ENCODE data around the gene AGBL4.

Gene AGBL4

DNA sequence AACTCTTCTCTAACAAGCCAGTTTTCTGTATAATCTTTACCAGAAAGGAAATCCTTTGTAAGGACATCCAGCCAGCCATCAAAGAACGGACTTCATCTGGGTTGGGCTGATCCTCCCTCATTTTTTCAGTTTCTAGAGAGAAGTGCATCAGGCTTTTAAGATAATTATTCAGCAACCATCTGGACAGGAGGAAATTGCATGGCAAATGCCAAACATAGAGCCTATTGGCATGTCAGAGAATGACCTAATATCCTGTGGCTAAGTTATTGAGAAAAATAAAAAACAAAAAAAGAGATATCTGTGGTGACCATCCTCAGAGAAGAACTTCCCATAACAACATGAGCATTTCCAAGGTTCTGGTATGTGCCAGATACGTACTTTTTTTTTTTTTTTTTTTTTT, 1172.1 kb downstream of the AGBL4 start:
- Histone ChIP-seq H3K27ac (ENCODE audit: low read depth, low read length) (no peak overlapping the region), H3K4me3 (ENCODE audit: low read depth in 1 of 2, low read length in 2 of 2) (no peak overlapping the region)

DNA sequence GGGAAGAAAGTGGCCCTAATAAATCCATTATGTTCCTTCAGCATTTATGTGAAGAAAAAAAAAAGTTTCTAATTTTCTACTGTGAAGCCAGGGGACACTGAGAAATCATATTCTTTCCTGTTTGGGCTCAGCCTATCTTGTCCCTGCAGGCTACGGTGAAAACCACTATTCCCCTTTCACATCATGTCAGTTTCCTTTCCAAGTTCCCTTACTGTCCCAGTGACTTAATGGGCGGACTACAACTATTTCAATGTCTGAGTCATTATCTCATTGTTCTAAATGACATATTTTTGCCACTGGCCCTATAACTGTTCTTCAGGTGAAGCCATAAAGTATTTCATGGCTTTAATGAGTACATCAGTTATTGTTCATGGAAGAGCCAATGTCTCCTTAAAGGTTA, 1175.7 kb downstream of the AGBL4 start:
- Histone ChIP-seq H3K4me1 (ENCODE audit: insufficient read depth, low read length) (peaks cover 7% of the 10 kb centered on the region), H3K27me3 (ENCODE audit: control insufficient read depth in 1 of 2, insufficient read depth in 2 of 2, low read length in 2 of 2) (no peaks in the 10 kb centered on the region), H3K9me3 (ENCODE audit: low read length) (no peaks in the 10 kb centered on the region), H3K4me3 (ENCODE audit: low read depth in 1 of 2, low read length in 2 of 2) (no peak overlapping the region), H3K27ac (ENCODE audit: low read depth, low read length) (no peak overlapping the region), H3K9ac (ENCODE audit: low read length) (no peak overlapping the region), H3K36me3 (ENCODE audit: insufficient read depth, low read length) (no peaks in the 10 kb centered on the region)

More for the DNA sequence above, 1172.1 kb downstream of the AGBL4 start:
- Histone ChIP-seq H3K4me1 (ENCODE audit: insufficient read depth, low read length) (peaks cover 7% of the 10 kb centered on the region), H3K27me3 (ENCODE audit: control insufficient read depth in 1 of 2, insufficient read depth in 2 of 2, low read length in 2 of 2) (no peaks in the 10 kb centered on the region), H3K36me3 (ENCODE audit: insufficient read depth, low read length) (no peaks in the 10 kb centered on the region), H3K9ac (ENCODE audit: low read length) (no peak overlapping the region), H3K9me3 (ENCODE audit: low read length) (no peaks in the 10 kb centered on the region)

DNA sequence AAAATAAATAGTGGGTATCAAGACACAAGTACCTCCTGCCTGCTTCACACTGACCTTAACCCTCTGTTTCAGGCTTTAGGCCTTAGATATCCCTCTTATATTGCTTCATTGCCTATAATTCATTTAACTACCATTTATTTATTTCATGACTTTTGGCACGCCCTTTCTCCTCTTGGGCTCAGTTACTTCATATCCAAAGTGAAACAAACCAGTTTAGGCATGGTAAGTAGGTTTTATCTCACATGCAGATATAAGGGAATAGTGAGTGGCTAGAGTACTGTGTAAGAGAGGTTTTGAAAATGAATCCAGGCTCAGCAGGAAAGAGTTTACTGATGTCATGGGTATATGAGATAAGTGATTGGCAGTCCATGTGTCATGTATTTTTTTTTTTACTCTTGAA, 1177.3 kb downstream of the AGBL4 start:
- Histone ChIP-seq H3K36me3 (ENCODE audit: insufficient read depth, low read length) (no peaks in the 10 kb centered on the region), H3K9ac (ENCODE audit: low read length) (no peak overlapping the region), H3K27ac (ENCODE audit: low read depth, low read length) (no peak overlapping the region), H3K27me3 (ENCODE audit: control insufficient read depth in 1 of 2, insufficient read depth in 2 of 2, low read length in 2 of 2) (no peaks in the 10 kb centered on the region), H3K4me1 (ENCODE audit: insufficient read depth, low read length) (peaks cover 15% of the 10 kb centered on the region), H3K9me3 (ENCODE audit: low read length) (no peaks in the 10 kb centered on the region), H3K4me3 (ENCODE audit: low read depth in 1 of 2, low read length in 2 of 2) (no peak overlapping the region)

DNA sequence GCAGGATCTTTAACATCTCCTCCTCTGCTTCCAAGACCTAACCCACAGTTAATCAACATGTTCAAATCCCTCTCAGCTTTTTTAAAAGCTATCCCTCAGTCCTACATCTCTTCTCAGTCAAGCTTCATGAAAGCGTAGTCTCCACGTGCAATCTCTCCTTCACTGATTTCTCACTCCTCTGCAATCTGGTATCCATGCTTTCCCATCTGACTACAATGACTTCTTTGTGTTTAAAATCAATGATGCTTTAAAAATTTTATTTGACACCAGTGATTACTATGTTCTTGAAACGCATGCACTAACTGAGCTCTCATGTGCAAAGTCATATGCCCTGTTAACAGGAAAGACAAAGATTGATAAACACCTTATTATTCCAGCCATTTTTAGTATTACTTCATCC, 1179.6 kb downstream of the AGBL4 start:
- no peak overlapping the region for H3K4me3 ChIP-seq (ENCODE audit: low read depth in 1 of 2, low read length in 2 of 2)
- no peaks in the 10 kb centered on the region for H3K27me3 ChIP-seq (ENCODE audit: control insufficient read depth in 1 of 2, insufficient read depth in 2 of 2, low read length in 2 of 2)
- no peak overlapping the region for H3K27ac ChIP-seq (ENCODE audit: low read depth, low read length)
- H3K9ac ChIP-seq (ENCODE audit: low read length): no peak overlapping the region
- no peaks in the 10 kb centered on the region for H3K9me3 ChIP-seq (ENCODE audit: low read length)
- H3K4me1 ChIP-seq (ENCODE audit: insufficient read depth, low read length): peaks cover 24% of the 10 kb centered on the region
- no peaks in the 10 kb centered on the region for H3K36me3 ChIP-seq (ENCODE audit: insufficient read depth, low read length)

DNA sequence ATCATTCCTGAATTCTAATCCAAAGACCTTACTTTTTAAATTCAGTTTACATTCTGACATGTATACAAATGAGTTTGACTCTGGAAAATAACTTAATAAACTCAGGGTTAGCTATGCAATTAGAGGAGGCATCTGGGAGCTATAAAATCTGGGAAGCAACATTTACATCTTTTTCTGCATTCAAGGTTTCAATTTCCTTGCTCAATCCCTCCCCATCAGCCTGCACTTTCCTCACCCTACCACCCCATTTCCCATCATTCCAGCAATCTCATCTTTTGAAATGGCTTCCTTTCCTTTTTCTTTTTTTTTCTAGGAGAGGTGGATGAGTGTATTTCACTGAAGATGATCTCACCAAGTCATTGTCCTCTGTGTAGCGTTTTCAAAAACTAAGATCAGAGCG, 1181.8 kb downstream of the AGBL4 start:
- Histone ChIP-seq H3K27me3 (ENCODE audit: control insufficient read depth in 1 of 2, insufficient read depth in 2 of 2, low read length in 2 of 2) (no peaks in the 10 kb centered on the region), H3K4me3 (ENCODE audit: low read depth in 1 of 2, low read length in 2 of 2) (no peak overlapping the region), H3K9ac (ENCODE audit: low read length) (no peak overlapping the region), H3K9me3 (ENCODE audit: low read length) (no peaks in the 10 kb centered on the region), H3K36me3 (ENCODE audit: insufficient read depth, low read length) (no peaks in the 10 kb centered on the region), H3K4me1 (ENCODE audit: insufficient read depth, low read length) (peaks cover 19% of the 10 kb centered on the region), H3K27ac (ENCODE audit: low read depth, low read length) (no peak overlapping the region)

DNA sequence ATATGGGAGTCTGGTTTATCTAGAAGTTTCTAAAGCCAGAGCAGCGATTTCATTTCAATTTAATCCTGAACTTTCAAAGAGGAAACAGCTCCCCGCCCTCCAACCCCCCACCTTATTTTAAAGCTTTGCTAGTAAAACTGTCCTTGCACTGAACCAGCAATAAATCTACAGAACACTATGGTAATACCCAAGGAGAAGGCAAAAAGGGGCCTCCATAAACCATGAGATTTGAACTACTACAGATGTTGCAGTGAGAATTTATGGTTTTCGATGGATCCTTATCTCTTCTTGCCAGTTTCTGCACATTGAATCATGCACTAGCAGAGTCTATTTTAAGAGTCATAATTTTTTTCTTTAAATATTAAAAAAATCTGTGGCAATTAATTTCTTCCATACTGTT, 1182.3 kb downstream of the AGBL4 start:
- Histone ChIP-seq H3K9me3 (ENCODE audit: low read length) (no peaks in the 10 kb centered on the region), H3K27ac (ENCODE audit: low read depth, low read length) (no peak overlapping the region), H3K4me1 (ENCODE audit: insufficient read depth, low read length) (peaks cover 19% of the 10 kb centered on the region), H3K9ac (ENCODE audit: low read length) (no peak overlapping the region), H3K4me3 (ENCODE audit: low read depth in 1 of 2, low read length in 2 of 2) (no peak overlapping the region), H3K27me3 (ENCODE audit: control insufficient read depth in 1 of 2, insufficient read depth in 2 of 2, low read length in 2 of 2) (no peaks in the 10 kb centered on the region), H3K36me3 (ENCODE audit: insufficient read depth, low read length) (no peaks in the 10 kb centered on the region)

DNA sequence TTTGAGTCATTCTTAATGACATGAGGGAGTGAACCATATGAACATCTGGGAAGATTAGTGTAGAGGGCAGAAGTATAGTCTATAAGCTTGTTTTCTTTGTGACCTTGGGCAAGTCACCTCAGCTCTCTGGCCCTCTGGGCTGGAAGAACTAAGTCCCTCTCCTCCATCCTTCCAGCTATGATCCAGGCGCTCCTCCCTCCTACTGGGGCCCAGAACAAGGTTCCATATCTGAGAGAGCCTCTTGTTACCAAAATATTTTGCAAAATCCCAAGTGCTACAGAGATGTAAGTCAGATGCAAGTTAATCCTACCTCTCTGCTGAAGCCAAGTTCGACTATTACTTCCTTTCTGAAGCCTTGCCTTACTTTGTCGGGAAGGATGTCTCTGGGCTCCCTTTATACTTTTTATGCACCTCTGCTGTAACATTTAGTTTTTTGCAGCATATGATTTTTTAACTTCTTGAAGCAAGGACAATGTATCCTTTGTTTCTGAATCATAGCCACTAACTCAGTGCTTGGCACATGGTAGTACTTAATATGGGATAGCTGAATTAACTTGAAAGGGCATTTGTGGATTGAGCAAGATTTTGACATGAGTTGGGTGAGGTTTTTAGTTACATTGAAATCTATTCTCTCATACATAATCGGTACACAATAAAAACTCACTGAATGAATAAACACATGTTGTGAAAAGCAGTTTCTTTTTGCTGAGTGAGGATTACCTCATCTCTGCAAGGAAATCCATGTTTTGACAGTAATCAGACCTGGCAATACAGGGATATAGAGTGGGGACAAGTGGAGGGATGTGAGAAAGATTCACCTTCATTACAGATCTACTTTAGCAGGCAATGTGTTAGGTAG, 1192.4 kb downstream of the AGBL4 start:
- no peak overlapping the region for H3K27ac ChIP-seq (ENCODE audit: low read depth, low read length)
- no peaks in the 10 kb centered on the region for H3K36me3 ChIP-seq (ENCODE audit: insufficient read depth, low read length)
- no peaks in the 10 kb centered on the region for H3K27me3 ChIP-seq (ENCODE audit: control insufficient read depth in 1 of 2, insufficient read depth in 2 of 2, low read length in 2 of 2)
- no peaks in the 10 kb centered on the region for H3K4me1 ChIP-seq (ENCODE audit: insufficient read depth, low read length)
- H3K9ac ChIP-seq (ENCODE audit: low read length): no peak overlapping the region
- H3K4me3 ChIP-seq (ENCODE audit: low read depth in 1 of 2, low read length in 2 of 2): no peak overlapping the region
- H3K9me3 ChIP-seq (ENCODE audit: low read length): no peaks in the 10 kb centered on the region

DNA sequence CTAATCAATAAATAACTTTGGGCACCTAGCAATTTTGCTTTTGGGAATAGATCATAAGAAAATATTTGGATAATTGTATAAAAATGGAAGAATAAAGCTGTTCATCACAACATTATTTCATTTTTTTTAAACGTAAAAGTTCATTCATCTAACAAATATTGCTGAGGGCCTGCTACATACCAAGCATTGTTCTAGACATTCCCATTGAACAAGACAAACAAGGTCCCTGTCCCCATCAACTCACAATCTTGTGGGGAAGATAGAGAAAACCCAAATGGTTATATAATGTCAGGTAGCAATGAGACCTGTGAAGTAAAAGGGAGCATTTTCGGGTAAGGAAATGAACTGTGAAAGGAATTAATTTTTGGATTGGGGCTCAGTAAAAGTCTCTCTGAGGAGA, 1193.0 kb downstream of the AGBL4 start:
- H3K4me1 ChIP-seq (ENCODE audit: insufficient read depth, low read length): no peaks in the 10 kb centered on the region
- H3K27me3 ChIP-seq (ENCODE audit: control insufficient read depth in 1 of 2, insufficient read depth in 2 of 2, low read length in 2 of 2): no peaks in the 10 kb centered on the region
- H3K9ac ChIP-seq (ENCODE audit: low read length): no peak overlapping the region
- H3K9me3 ChIP-seq (ENCODE audit: low read length): no peaks in the 10 kb centered on the region
- no peaks in the 10 kb centered on the region for H3K36me3 ChIP-seq (ENCODE audit: insufficient read depth, low read length)
- no peak overlapping the region for H3K4me3 ChIP-seq (ENCODE audit: low read depth in 1 of 2, low read length in 2 of 2)
- H3K27ac ChIP-seq (ENCODE audit: low read depth, low read length): no peak overlapping the region

DNA sequence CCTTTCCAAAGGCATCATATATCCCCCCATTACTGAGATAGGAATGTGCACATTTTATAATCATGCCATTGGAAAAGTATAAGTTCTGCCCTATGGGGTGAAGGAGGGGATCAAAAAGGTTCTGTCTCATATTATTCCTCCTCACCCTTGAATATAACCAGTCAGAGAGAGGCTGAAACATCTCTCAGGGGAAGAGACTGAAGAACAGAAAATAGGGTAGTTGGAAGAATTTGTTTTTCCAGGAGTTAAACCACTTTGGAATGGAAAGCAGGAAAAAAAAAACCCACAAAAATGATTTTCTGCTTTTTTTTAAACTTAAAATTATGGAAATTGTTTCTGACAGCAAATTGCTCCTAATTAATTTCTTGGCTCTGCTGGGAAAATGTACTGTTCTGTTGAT, 1194.3 kb downstream of the AGBL4 start:
- no peaks in the 10 kb centered on the region for H3K36me3 ChIP-seq (ENCODE audit: insufficient read depth, low read length)
- H3K4me3 ChIP-seq (ENCODE audit: low read depth in 1 of 2, low read length in 2 of 2): no peak overlapping the region
- H3K9ac ChIP-seq (ENCODE audit: low read length): no peak overlapping the region
- H3K27ac ChIP-seq (ENCODE audit: low read depth, low read length): no peak overlapping the region
- H3K27me3 ChIP-seq (ENCODE audit: control insufficient read depth in 1 of 2, insufficient read depth in 2 of 2, low read length in 2 of 2): no peaks in the 10 kb centered on the region
- H3K9me3 ChIP-seq (ENCODE audit: low read length): no peaks in the 10 kb centered on the region
- no peaks in the 10 kb centered on the region for H3K4me1 ChIP-seq (ENCODE audit: insufficient read depth, low read length)

DNA sequence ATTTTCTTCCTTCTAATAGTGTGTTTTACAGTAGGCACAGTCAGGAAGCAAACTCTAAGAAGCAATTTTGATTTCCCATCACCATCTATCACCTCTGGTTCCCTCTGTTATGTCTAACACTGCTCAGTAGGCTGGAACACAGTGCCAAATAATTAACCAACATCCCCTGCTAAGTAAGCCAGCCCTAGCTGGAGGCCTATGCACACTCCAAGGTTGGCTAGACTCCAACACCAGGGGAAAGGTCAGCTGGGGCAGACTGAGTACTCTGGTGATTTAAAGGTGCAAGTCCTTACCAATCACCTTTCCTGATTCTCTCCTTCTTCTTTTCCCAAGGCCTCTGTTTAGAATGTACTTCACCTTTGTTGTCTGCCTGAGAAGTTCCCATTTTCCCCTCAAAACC, 1200.6 kb downstream of the AGBL4 start:
- Histone ChIP-seq H3K9ac (ENCODE audit: low read length) (no peak overlapping the region), H3K9me3 (ENCODE audit: low read length) (no peaks in the 10 kb centered on the region), H3K4me1 (ENCODE audit: insufficient read depth, low read length) (no peaks in the 10 kb centered on the region), H3K4me3 (ENCODE audit: low read depth in 1 of 2, low read length in 2 of 2) (no peak overlapping the region), H3K36me3 (ENCODE audit: insufficient read depth, low read length) (no peaks in the 10 kb centered on the region), H3K27me3 (ENCODE audit: control insufficient read depth in 1 of 2, insufficient read depth in 2 of 2, low read length in 2 of 2) (no peaks in the 10 kb centered on the region), H3K27ac (ENCODE audit: low read depth, low read length) (no peak overlapping the region)

DNA sequence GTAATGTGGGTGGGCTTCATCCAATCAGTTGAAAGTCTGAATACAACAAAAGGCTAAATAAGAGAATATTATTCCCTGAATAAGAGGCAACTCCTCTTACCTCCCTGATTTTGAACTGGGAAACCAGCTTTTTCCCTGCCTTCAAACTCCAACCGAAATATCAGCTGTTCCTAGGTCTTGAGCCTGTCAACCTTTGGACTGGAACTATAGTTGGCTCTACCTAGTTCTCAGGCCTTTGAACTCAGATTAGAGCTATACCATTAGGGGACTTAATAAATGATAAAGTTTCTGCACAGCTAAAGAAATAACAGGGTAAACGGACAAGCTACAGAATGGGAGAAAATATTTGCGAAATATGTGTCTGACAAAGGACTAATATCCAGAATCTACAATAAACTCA, 1203.3 kb downstream of the AGBL4 start:
- no peaks in the 10 kb centered on the region for H3K9me3 ChIP-seq (ENCODE audit: low read length)
- H3K27ac ChIP-seq (ENCODE audit: low read depth, low read length): no peak overlapping the region
- H3K4me1 ChIP-seq (ENCODE audit: insufficient read depth, low read length): no peaks in the 10 kb centered on the region
- no peaks in the 10 kb centered on the region for H3K36me3 ChIP-seq (ENCODE audit: insufficient read depth, low read length)
- no peak overlapping the region for H3K9ac ChIP-seq (ENCODE audit: low read length)
- H3K27me3 ChIP-seq (ENCODE audit: control insufficient read depth in 1 of 2, insufficient read depth in 2 of 2, low read length in 2 of 2): no peaks in the 10 kb centered on the region
- no peak overlapping the region for H3K4me3 ChIP-seq (ENCODE audit: low read depth in 1 of 2, low read length in 2 of 2)

DNA sequence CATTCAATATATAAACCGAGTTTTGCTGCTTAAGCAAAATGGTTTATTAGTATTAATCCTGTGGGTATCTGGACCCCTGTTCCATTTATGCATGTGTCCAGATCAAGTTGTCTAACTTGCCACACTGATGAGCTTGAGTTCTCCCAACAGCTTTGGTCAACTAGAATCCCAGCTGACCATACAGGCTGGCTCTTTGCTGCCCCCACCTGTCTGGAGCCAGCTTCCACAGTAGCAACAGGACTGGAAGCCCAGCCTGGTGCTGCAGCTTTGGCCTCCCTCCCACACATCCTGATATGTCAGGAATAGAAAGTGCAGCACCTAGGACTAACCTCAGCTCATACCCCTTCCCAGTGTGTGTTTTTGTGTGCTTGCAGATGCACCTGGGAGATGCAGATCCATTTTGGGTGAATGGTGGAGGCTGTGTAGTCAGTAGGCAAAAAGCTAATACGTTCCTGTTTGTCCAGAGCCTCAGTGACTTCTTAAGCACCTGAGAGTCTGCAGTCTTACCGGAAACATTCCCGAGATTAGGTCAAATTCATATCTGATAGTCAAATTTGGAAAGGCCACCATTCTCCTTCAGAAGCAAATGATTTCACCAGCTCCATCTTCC, 1206.1 kb downstream of the AGBL4 start:
- Histone ChIP-seq H3K27me3 (ENCODE audit: control insufficient read depth in 1 of 2, insufficient read depth in 2 of 2, low read length in 2 of 2) (no peaks in the 10 kb centered on the region), H3K36me3 (ENCODE audit: insufficient read depth, low read length) (no peaks in the 10 kb centered on the region), H3K4me3 (ENCODE audit: low read depth in 1 of 2, low read length in 2 of 2) (no peak overlapping the region), H3K27ac (ENCODE audit: low read depth, low read length) (no peak overlapping the region), H3K4me1 (ENCODE audit: insufficient read depth, low read length) (no peaks in the 10 kb centered on the region), H3K9ac (ENCODE audit: low read length) (no peak overlapping the region), H3K9me3 (ENCODE audit: low read length) (no peaks in the 10 kb centered on the region)
